Hepatic stellate cell (primary cell): ENCODE measurements around the gene PDZRN3.
A peak's percentile ranks its signal among the peaks of the same experiment; 100 is the strongest.

Source experiments
- DNase-seq: peaks from one replicate; pipeline ENCODE4 v3.0.0; 2011; ENCODE audit warnings: low spot score

The PDZRN3 gene

DNA sequence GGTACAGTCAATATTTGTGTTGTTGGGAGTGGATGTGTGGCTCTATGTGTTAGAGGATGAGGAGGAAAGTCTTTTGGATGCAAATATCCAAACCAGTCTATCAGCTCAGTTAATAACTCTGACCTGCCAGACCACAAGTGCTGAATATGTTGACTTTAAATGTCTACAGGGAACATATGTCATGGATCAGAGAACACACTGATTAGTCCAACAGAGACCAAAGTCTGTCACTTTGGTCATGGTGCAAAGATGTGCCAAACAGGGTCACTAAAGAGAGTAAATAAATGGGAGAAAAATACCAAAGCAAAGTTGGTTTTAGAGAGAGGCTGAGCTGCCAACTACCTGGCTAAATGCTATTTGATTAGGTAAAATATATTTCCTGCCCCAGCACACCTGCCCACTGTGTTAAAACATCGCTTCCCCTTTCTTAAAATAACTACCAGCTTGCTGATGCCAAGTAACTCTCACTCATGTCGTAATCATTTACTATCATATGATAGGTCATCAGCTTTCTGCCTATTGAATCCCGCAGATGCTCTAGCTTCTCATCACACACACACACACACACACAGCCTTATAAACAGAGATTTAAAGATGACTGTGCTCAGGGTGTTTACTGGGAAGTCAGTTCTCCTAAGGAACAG lies 173.3 kb downstream of the PDZRN3 start:
- DNase-seq: no peak

- DNase-seq: no peak
Measured at GRCh38 chr3:73449774-73450173, 175.0 kb downstream of the PDZRN3 start.

GRCh38 chr3:73448761-73449301 lies 175.9 kb downstream of the PDZRN3 start:
- no peak for DNase-seq

DNA sequence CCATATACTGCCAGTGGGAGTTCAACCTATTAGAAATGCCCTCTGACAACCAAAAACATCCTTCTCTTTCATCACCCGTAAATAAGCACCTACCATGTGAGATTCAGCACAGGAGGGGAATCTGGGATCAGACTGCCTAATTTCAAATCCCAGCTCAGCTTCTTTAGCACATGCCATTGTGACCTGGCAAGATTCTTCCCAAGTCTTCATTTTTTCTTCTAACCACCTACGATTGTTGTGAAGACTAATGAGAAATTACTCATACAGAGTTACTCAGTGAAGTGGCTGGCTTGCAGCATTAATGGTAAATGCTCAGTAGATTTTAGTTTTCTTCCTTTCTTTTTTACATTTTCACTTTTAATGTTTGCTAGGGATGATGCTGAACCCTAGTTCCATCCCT lies 176.7 kb downstream of the PDZRN3 start:
- DNase-seq: no peak

- DNase-seq: no peak
Measured at GRCh38 chr3:73447111-73447510, 177.6 kb downstream of the PDZRN3 start.

DNA sequence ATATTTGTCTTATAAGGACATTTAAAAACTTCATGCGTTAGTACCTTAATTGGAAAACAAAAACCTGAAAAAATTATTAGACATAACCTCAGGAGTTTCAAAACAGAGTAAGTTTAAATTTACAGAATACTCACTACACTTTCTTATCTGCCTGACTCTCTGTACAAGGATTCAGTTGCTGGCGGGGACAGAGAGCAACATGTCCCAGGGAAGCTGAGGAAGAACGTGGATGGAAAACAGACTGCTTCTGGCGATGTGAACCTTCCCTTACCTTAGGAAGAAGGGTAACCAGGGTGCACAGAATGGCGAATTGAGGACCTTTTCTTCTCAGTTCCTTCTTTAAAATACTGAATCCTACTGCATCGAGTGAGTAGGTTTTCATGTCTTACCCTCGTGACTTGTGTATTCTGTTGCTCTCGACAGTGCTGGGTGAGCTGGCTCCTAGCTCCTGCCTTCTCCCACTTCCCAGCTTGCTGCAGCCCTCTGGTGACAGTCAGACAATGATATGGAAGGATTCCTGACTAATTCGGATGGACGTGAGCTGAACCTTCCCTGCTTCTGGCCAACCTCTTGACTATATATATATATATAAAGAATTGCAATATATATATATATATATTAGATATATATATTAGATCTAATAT lies 178.2 kb downstream of the PDZRN3 start:
- no peak for DNase-seq

GRCh38 chr3:73442886-73443285 lies 181.9 kb downstream of the PDZRN3 start:
- DNase-seq: no peak

DNA sequence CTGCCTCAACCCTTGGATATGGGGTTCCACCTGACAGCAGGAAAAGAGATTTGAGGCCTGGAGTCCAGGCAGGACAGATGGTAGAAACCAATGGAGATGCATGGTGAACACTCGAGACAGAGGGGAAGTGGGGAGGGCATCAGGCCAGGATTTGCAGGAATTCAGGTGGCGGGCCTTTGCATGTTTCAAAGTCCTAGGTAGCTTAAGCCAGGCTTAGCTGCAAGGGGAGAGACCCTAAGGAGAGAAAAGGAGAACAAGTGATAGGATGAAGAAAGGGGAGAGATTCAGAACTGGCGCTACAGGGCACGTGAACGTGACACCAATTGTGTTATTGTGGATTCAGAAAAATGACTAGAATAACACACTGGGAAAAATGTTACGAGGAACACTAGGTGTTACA lies 182.6 kb downstream of the PDZRN3 start:
- no peak for DNase-seq

DNA sequence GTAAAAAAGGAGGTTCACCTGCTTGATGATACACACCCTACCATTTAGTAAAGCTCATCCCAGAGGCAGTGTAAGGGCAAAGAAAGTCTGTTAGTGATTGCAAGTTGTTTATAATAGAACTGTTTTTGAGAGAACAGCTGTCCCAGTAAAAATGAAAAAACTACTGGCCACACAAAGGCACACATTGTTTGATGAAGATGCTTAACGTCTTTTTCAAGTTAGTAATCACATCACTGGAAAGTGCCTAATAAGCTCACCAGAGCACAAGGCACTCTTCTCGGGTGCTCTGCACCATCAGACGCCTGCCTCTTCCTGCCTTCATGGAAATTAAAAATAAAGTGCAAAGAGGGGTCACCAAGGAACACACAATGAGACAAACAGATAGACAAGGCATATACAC lies 186.9 kb downstream of the PDZRN3 start:
- no peak for DNase-seq

DNA sequence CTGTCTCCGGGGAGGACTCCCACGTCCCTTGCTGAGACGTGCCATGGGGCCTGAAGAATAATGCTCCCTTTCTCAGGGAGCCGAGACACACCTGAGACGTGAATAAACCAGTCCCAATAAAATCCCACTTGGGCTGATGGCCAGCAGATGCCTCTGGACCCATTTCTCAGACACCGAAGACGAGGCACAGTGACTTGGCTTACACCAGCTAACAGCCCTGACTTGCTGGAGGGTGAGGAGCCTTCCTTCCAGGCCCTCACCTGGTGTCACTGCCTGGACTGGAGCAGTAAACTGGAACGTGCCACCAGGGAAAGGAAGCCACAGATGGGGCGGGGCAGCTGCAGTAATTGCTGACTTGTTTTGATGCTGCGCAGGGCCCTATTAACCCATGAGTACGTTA lies 189.7 kb downstream of the PDZRN3 start:
- no peak for DNase-seq

GRCh38 chr3:73433687-73434086 lies 191.1 kb downstream of the PDZRN3 start:
- no peak for DNase-seq

- no peak for DNase-seq
Measured at GRCh38 chr3:73433079-73433478, 191.7 kb downstream of the PDZRN3 start.

DNA sequence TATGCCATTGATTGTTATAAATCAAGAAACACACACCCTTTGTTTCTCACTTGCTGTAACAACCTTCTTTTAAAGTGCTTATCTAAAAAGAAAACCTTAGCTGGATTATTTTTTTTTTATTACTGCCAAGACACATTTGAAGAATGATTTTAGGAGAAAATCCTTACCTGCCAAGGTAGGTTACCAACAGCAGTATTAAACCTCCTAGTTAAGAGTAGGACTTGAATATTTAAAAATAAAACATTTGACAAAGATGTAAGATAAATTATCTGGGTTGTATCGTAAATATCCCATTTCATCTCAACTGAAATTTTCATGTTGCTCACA lies 192.1 kb downstream of the PDZRN3 start:
- DNase-seq: no peak

DNA sequence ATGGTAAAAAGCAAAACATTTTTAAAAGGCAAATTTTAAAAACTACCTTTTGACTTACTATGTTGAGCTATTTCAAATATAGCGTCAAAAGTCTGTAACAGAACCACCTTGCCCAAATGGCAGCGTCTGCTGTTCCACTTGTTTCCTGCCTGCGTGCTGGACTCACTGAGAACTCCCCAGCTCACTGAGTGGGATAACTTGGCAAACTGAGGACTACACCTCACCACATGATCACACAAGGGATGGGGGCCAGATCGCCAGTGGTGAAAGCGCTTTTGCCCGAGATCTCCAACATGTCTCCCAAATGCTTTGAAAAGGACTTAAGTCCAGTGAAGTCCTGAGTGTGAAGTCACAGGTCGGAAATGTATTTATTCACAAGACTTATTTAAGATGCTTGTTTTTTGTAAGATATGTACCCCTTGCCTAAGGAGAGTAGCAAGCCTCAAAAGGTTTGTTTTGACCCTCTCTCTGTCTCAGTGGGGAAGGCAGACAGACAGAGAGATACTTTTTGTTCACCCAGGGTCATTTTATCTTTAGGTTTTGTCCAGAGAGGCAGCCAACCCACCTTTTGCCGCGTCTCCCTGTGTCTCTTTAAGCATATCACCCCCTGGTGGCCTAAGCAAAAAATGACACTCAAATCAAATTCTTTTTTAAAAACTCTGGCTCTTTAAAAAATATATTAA lies 192.6 kb downstream of the PDZRN3 start:
- peak; percentile 38 for DNase-seq

GRCh38 chr3:73431183-73431900 lies 193.4 kb downstream of the PDZRN3 start:
- no peak for DNase-seq

GRCh38 chr3:73427048-73427706 lies 197.6 kb downstream of the PDZRN3 start:
- DNase-seq: no peak

- DNase-seq: no peak
Measured at GRCh38 chr3:73426606-73427005, 198.1 kb downstream of the PDZRN3 start.

DNA sequence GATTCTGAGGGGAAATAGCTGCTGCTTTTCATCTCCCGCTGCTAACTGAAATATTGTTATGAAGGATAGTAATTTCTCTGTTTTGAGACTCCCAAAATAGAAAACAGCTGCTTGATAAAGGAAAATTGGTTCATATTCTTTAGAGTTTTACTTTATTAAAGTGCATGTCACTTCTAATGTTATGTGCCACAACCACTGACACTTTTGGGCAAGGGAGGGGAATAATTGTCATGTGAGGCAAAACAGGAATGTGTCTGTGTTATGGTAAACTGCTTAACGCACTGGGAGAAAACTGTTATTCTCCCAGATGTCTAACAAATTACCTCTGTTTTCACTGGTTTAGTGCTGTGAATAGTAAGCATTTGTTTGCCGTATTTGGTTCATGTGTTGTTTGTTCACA lies 201.6 kb downstream of the PDZRN3 start:
- no peak for DNase-seq

GRCh38 chr3:73422571-73422970 lies 202.2 kb downstream of the PDZRN3 start:
- no peak for DNase-seq

DNA sequence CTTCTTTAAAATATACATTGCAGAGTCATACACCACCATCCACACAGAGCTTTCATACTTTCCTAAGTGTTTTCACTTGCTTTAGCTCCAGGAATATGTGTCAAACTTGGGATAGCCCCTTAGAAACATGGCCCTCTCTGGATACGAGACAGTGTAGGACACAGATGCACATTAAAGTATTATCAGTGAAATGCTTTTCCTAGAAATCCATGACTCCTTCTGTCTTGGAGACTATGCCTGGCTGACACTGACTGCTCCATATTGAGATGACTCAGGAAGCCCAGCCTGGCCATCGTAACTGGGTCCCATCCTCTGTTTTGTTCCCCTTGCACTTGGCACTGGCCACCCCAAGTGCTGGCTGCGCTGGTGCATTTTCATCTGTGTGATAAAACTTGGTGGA lies 204.8 kb downstream of the PDZRN3 start:
- DNase-seq: no peak

- no peak for DNase-seq
Measured at GRCh38 chr3:73419179-73419803, 205.4 kb downstream of the PDZRN3 start.

- no peak for DNase-seq
Measured at GRCh38 chr3:73418681-73419080, 206.1 kb downstream of the PDZRN3 start.
